HepG2 (cell line): ENCODE data around the gene RGL3. TPM values are rescaled to one million over a fixed set of nuclear protein-coding genes. Genes with fewer than 3 reads are reported as not detected.

ENCODE experiments used
- ATF6 ChIP-seq: sonication (generic); formaldehyde crosslinking; conservative IDR thresholded peaks from 2 replicates; pipeline ENCODE4 v1.4.0; 2020; ENCODE audit warnings: missing genetic modification reagents
- CBX5 ChIP-seq: sonication (generic); formaldehyde crosslinking; IDR thresholded peaks from 2 replicates; pipeline ENCODE4 v1.4.0; 2020; ENCODE audit warnings: missing genetic modification reagents, borderline replicate concordance
- EHMT2 ChIP-seq: fragments of 200-600 bp; sonication (generic); IDR thresholded peaks from 2 replicates; pipeline ENCODE4 v1.7.0; 2017; ENCODE audit warnings: antibody characterized with exemption, low read depth, low read length, borderline replicate concordance
- GPN1 ChIP-seq: sonication (generic); formaldehyde crosslinking; IDR thresholded peaks from 2 replicates; pipeline ENCODE4 v1.5.1; 2020; ENCODE audit warnings: missing genetic modification reagents, borderline replicate concordance
- LBX2 ChIP-seq: sonication (generic); formaldehyde crosslinking; IDR thresholded peaks from 2 replicates; pipeline ENCODE4 v1.5.0; 2020; ENCODE audit warnings: missing genetic modification reagents, mild to moderate bottlenecking, borderline replicate concordance
- MIER2 ChIP-seq: IDR thresholded peaks from 2 replicates; pipeline ENCODE4 v1.6.1; 2016; ENCODE audit warnings: missing biosample characterization, missing genetic modification reagents
- NR2F1 ChIP-seq, 2 experiments: fragments of 450-650 bp in 1 of 2; formaldehyde crosslinking in 1 of 2; IDR thresholded peaks; 2 replicates each; pipeline versions ENCODE4 v1.5.0 to v1.6.1; 2016 to 2020; ENCODE audit warnings: mild to moderate bottlenecking in 1 of 2, missing compliant biosample characterization in 1 of 2, missing genetic modification reagents in 1 of 2, moderate library complexity in 1 of 2
- PHF21A ChIP-seq: sonication (generic); formaldehyde crosslinking; IDR thresholded peaks from 2 replicates; pipeline ENCODE4 v1.5.0; 2020; ENCODE audit warnings: mild to moderate bottlenecking, missing genetic modification reagents
- RAD21 ChIP-seq: fragments of 450-650 bp; formaldehyde crosslinking; IDR thresholded peaks from 2 replicates; pipeline ENCODE4 v1.5.0; 2020; ENCODE audit warnings: mild to moderate bottlenecking
- REL ChIP-seq: sonication (generic); formaldehyde crosslinking; conservative IDR thresholded peaks from 2 replicates; pipeline ENCODE4 v1.8.0; 2022; ENCODE audit warnings: mild to moderate bottlenecking, missing genetic modification reagents, moderate library complexity
- SALL1 ChIP-seq: sonication (generic); formaldehyde crosslinking; IDR thresholded peaks from 2 replicates; pipeline ENCODE4 v1.8.0; 2022; ENCODE audit warnings: mild to moderate bottlenecking, missing genetic modification reagents
- SIX4 ChIP-seq: sonication (generic); formaldehyde crosslinking; IDR thresholded peaks from 2 replicates; pipeline ENCODE4 v1.4.0; 2020; ENCODE audit warnings: missing genetic modification reagents
- SMAD1 ChIP-seq: sonication (generic); formaldehyde crosslinking; IDR thresholded peaks from 2 replicates; pipeline ENCODE4 v1.4.0; 2020; ENCODE audit warnings: missing genetic modification reagents, low read depth, mild to moderate bottlenecking, borderline replicate concordance
- SPEN ChIP-seq: sonication (generic); formaldehyde crosslinking; IDR thresholded peaks from 2 replicates; pipeline ENCODE4 v1.5.1; 2020; ENCODE audit warnings: low read depth, mild to moderate bottlenecking, missing genetic modification reagents
- ZBTB7A ChIP-seq: sonication (generic); formaldehyde crosslinking; IDR thresholded peaks from 2 replicates; pipeline ENCODE4 v1.8.0; 2022; ENCODE audit warnings: mild to moderate bottlenecking, missing genetic modification reagents
- ZMAT5 ChIP-seq: sonication (generic); formaldehyde crosslinking; IDR thresholded peaks from 2 replicates; pipeline ENCODE4 v1.5.0; 2020; ENCODE audit warnings: mild to moderate bottlenecking, low read depth, missing genetic modification reagents, borderline replicate concordance
- ZNF326 ChIP-seq: sonication (generic); formaldehyde crosslinking; IDR thresholded peaks from 2 replicates; pipeline ENCODE4 v1.4.0; 2020; ENCODE audit warnings: missing genetic modification reagents, borderline replicate concordance
- ZNF432 ChIP-seq: sonication (generic); formaldehyde crosslinking; IDR thresholded peaks from 2 replicates; pipeline ENCODE4 v1.5.0; 2020; ENCODE audit warnings: missing genetic modification reagents, mild to moderate bottlenecking, borderline replicate concordance
- ZNF550 ChIP-seq: sonication (generic); formaldehyde crosslinking; IDR thresholded peaks from 2 replicates; pipeline ENCODE4 v1.4.0; 2020; ENCODE audit warnings: mild to moderate bottlenecking, missing genetic modification reagents, borderline replicate concordance
- ZNF556 ChIP-seq: sonication (generic); formaldehyde crosslinking; IDR thresholded peaks from 2 replicates; pipeline ENCODE4 v1.4.0; 2020; ENCODE audit warnings: mild to moderate bottlenecking, missing genetic modification reagents, borderline replicate concordance
- polyA plus RNA-seq, 8 experiments: library from polyadenylated mRNA; depleted of rRNA in 3 of 8; stranded (reverse) in 7 of 8; unstranded in 1 of 8; fragments of >200 nt; fragmentation: Illumina TruSeq in 4 of 8; extraction: Trizol in 4 of 8; gene quantifications; 2 replicates each; pipeline versions ENCODE4 v1.2.1 to v1.2.3, GENCODE V29; 2011 to 2016; ENCODE audit warnings: low read depth in 4 of 8, missing spikeins in 1 of 8, mixed read lengths in 1 of 8; ENCODE audit not compliant: insufficient read depth in 1 of 8
- total RNA-seq, 5 experiments: library from RNA; depleted of rRNA; stranded (reverse); fragments of >200 nt; fragmentation: Illumina TruSeq; extraction: Trizol; gene quantifications; 2 replicates each; pipeline ENCODE4 v1.2.3, GENCODE V29; 2016; ENCODE audit warnings: low read depth in 1 of 5
- TF ChIP-seq, protein P1 (sequence below), 2 experiments: sonication (generic) in 1 of 2; formaldehyde crosslinking in 1 of 2; IDR thresholded peaks; 2 replicates each; pipeline versions ENCODE4 v1.4.0 to v1.6.1; 2016 to 2020; ENCODE audit warnings: borderline replicate concordance in 1 of 2, low read depth in 1 of 2, mild to moderate bottlenecking in 1 of 2, missing genetic modification reagents in 1 of 2

The RGL3 gene
- total and polyA plus RNA-seq, 2 of the 13 experiments (the other 11 are each of a cell fraction or from before 2014, with no cell fraction given) = 4.2 to 7.6 TPM

- TF ChIP-seq ATF6 (CRISPR knock-in tag) (no peak), NR2F1 (CRISPR knock-in tag; IDR thresholded peaks at IDR 0.05) (peak; percentile 35 to 40; a peak in 1 of 4 replicates), CBX5 (CRISPR knock-in tag) (no peak; the same call in 1 of the 2 replicates), ZNF550 (CRISPR knock-in tag) (no peak), EHMT2 (no peak), SIX4 (no peak), REL (no peak), ZNF556 (CRISPR knock-in tag) (no peak; the same call in 1 of the 2 replicates), PHF21A (CRISPR knock-in tag) (peak; percentile 17; the same call in 1 of the 2 replicates), MIER2 (CRISPR knock-in tag) (no peak), ZNF326 (CRISPR knock-in tag) (no peak), SMAD1 (no peak), ZBTB7A (CRISPR knock-in tag) (peak; percentile 29; the same call in 1 of the 2 replicates), GPN1 (CRISPR knock-in tag) (no peak), SALL1 (CRISPR knock-in tag) (peak; percentile 53), ZMAT5 (CRISPR knock-in tag) (no peak), LBX2 (CRISPR knock-in tag) (no peak), SPEN (CRISPR knock-in tag) (peak; percentile 49; the same call in 1 of the 2 replicates), ZNF432 (CRISPR knock-in tag) (no peak), RAD21 (CRISPR knock-in tag) (no peak)
- TF ChIP-seq, protein P1, sequence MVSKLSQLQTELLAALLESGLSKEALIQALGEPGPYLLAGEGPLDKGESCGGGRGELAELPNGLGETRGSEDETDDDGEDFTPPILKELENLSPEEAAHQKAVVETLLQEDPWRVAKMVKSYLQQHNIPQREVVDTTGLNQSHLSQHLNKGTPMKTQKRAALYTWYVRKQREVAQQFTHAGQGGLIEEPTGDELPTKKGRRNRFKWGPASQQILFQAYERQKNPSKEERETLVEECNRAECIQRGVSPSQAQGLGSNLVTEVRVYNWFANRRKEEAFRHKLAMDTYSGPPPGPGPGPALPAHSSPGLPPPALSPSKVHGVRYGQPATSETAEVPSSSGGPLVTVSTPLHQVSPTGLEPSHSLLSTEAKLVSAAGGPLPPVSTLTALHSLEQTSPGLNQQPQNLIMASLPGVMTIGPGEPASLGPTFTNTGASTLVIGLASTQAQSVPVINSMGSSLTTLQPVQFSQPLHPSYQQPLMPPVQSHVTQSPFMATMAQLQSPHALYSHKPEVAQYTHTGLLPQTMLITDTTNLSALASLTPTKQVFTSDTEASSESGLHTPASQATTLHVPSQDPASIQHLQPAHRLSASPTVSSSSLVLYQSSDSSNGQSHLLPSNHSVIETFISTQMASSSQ (IDR thresholded peaks at IDR 0.05; ENCODE audit: low read depth) = no peak
- TF ChIP-seq, protein P1 (CRISPR knock-in tag; IDR thresholded peaks at IDR 0.05; ENCODE audit: borderline replicate concordance) = peak; percentile 33; the same call in 1 of the 2 replicates
Measured at GRCh38 chr19:11375143-11375948, 43.8 kb downstream of the RGL3 start (continued).
